ENCODE measurements around the gene MOK.
"Not testable (repeated sequence)": the region's sequence is repeated elsewhere in the genome, so short reads cannot be mapped to it uniquely, and the experiment has no call there.

The MOK gene

GRCh38 chr14:102317564-102318248 lies 12.7 kb upstream of the MOK start:
- H3K4me1 Mint-ChIP-seq, result peaks cover 29% of the 10 kb centered on the region
- peak overlapping the region; percentile 100 for H3K27ac Mint-ChIP-seq
- ATAC-seq (ENCODE audit: low read depth), result no peak
- no peaks in the 10 kb centered on the region for H3K9me3 Mint-ChIP-seq
- no peaks in the 10 kb centered on the region for H3K36me3 Mint-ChIP-seq
- DNase-seq (ENCODE audit: low spot score in 2 of 2), result no peak
- H3K4me3 Mint-ChIP-seq, result peak overlapping the region; percentile 95
- no peaks in the 10 kb centered on the region for H3K27me3 Mint-ChIP-seq

DNA sequence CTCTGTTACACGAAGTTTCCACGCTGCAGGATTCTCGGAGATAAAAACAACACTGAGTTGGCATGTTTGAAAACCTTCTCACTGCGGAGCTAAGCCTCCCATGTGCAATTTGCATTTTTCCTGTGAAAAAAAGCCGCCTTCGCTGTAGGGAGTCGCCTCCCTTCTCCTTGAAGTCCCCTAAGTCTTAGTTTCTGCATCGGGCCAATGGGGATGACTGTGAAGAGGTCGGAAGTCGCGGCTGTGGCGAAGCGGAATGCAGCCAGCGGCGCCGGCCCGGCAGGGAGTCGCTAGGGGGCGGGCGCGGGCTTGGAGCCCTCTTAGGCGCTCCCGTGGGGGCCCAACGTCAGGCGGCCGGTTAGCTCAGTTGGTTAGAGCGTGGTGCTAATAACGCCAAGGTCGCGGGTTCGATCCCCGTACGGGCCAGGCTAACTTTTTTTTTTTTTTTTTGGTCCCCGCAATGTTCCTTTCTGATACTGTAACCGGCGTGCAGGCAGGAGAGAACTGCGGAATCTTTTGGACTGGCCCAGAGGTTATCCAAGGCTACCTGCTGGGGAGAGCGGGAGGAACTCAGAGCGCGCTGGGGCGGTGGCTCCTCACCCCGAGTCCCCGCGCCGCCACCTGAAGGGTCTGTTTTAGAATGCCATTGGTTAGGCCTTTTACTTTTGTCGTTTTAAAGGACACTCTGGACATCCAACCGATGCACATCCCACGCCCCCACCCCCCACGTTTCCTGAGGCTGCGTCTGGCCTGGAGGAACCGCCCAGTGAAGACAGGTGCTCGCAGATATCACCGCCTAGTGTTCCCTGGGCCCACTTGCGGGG lies 12.0 kb upstream of the MOK start:
- H3K27ac Mint-ChIP-seq, result peak overlapping the region; percentile 100
- ATAC-seq (ENCODE audit: low read depth) (peak; percentile 61), DNase-seq (ENCODE audit: low spot score in 2 of 2) (peak; percentile 99 to 100)
- no peaks in the 10 kb centered on the region for H3K9me3 Mint-ChIP-seq
- peak overlapping the region; percentile 95 for H3K4me3 Mint-ChIP-seq
- H3K36me3 Mint-ChIP-seq, result no peaks in the 10 kb centered on the region
- peaks cover 29% of the 10 kb centered on the region for H3K4me1 Mint-ChIP-seq
- H3K27me3 Mint-ChIP-seq, result no peaks in the 10 kb centered on the region

GRCh38 chr14:102316338-102316742 lies 11.4 kb upstream of the MOK start:
- Mint-ChIP-seq H3K27ac (peak overlapping the region; percentile 100), H3K36me3 (no peaks in the 10 kb centered on the region), H3K27me3 (no peaks in the 10 kb centered on the region), H3K4me3 (peak overlapping the region; percentile 95), H3K9me3 (no peaks in the 10 kb centered on the region), H3K4me1 (peaks cover 26% of the 10 kb centered on the region)
- no peak for ATAC-seq (ENCODE audit: low read depth)
- no peak for DNase-seq (ENCODE audit: low spot score in 2 of 2)

GRCh38 chr14:102315121-102315520 lies 10.2 kb upstream of the MOK start:
- Mint-ChIP-seq H3K27ac (no peak overlapping the region), H3K36me3 (no peaks in the 10 kb centered on the region), H3K27me3 (no peaks in the 10 kb centered on the region), H3K4me3 (peak overlapping the region; percentile 93), H3K4me1 (peaks cover 23% of the 10 kb centered on the region), H3K9me3 (no peaks in the 10 kb centered on the region)
- ATAC-seq (ENCODE audit: low read depth) (no peak), DNase-seq (ENCODE audit: low spot score in 2 of 2) (no peak)

- ATAC-seq (ENCODE audit: low read depth) (peak; percentile 65), DNase-seq (ENCODE audit: low spot score in 2 of 2) (peak; percentile 81 to 87)
- peak overlapping the region; percentile 93 for H3K4me3 Mint-ChIP-seq
- H3K36me3 Mint-ChIP-seq, result no peaks in the 10 kb centered on the region
- peaks cover 23% of the 10 kb centered on the region for H3K4me1 Mint-ChIP-seq
- no peaks in the 10 kb centered on the region for H3K9me3 Mint-ChIP-seq
- H3K27me3 Mint-ChIP-seq, result no peaks in the 10 kb centered on the region
- peak overlapping the region; percentile 12 for H3K27ac Mint-ChIP-seq
These were observed 9.5 kb upstream of the MOK start for GRCh38 chr14:102314242-102315011.

DNA sequence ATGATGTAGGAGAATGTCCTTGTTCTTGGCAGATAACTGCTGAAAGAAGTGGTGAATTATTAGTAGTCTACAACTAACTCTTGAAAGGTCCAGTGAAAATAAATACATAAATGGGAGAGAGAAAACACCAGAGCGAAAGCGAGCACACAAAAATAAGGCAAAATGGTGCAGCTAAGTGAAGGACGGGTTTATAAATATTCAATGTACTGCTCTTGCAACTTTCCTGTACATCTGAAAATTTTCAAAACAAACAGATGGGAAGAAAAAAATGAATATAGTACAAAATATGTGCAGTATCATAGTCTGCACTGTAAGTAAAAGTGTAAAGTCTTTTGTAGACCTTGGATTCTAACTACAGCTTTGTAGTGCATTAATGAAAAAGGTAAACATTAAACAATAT lies 1.3 kb downstream of the MOK start:
- no peak for DNase-seq (ENCODE audit: low spot score in 2 of 2)
- Mint-ChIP-seq H3K4me1 (peaks cover 7% of the 10 kb centered on the region), H3K27me3 (no peaks in the 10 kb centered on the region), H3K36me3 (no peaks in the 10 kb centered on the region), H3K27ac (no peak overlapping the region), H3K4me3 (peak overlapping the region; percentile 57), H3K9me3 (no peaks in the 10 kb centered on the region)
- no peak for ATAC-seq (ENCODE audit: low read depth)

- H3K27me3 Mint-ChIP-seq; ATAC-seq (ENCODE audit: low read depth); H3K36me3 Mint-ChIP-seq; H3K4me1 Mint-ChIP-seq; DNase-seq (ENCODE audit: low spot score in 2 of 2); H3K27ac Mint-ChIP-seq; H3K4me3 Mint-ChIP-seq; H3K9me3 Mint-ChIP-seq: not testable (repeated sequence)
These were observed 6.5 kb downstream of the MOK start for GRCh38 chr14:102298303-102299070.

DNA sequence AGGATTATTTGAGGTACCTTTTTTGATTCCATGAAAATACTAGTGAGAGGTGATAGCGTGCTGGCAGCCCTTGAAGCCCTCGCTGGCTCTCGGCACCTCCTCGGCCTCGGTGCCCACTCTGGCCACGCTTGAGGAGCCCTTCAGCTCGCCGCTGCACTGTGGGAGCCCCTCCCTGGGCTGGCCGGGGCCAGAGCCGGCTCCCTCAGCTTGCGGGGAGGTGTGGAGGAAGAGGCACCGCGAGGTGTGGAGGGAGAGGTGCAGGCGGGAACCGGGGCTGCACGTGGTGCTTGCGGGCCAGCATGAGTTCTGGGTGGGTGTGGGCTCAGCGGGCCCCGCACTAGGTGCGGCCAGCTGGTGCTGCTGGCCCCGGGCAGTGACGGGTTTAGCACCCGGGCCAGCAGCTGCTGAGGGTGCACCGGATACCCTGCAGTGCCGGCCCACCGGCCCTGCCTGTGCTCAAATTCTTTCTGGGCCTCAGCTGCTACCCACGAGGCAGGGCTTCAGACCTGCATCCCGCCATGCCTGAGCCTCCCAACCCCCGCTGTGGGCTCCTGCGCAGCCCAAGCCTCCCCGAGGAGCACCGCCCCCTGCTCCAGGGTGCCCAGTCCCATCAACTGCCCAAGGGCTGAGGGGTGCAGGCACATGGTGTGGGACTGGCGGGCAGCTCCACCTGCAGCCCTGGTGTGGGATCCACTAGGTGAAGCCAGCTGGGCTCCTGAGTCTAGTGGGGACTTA lies 7.4 kb downstream of the MOK start:
- no peak overlapping the region for H3K27ac Mint-ChIP-seq
- H3K9me3 Mint-ChIP-seq, result no peaks in the 10 kb centered on the region
- no peaks in the 10 kb centered on the region for H3K4me1 Mint-ChIP-seq
- no peak for ATAC-seq (ENCODE audit: low read depth)
- peaks cover 2% of the 10 kb centered on the region for H3K27me3 Mint-ChIP-seq
- no peak for DNase-seq (ENCODE audit: low spot score in 2 of 2)
- H3K36me3 Mint-ChIP-seq, result no peaks in the 10 kb centered on the region
- no peak overlapping the region for H3K4me3 Mint-ChIP-seq

DNA sequence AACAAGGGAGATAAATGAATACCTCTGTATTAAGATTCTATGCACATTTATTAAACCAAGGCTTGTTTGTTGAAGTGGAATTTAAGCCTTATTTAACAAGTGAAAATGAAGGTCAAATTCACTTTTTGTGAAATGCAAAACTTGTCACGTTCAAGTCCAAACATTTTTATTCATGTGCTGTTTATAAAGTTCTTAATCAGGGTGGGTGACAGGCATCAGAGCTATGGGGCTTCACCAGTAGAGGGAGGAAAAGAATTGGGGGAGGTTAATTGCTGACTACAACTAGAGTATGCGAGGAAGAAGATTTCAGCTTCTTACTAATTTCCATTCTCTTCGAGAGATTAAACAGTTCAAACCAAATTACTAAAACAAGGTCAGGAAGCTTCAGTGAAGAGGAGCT lies 9.7 kb downstream of the MOK start:
- Mint-ChIP-seq H3K36me3 (no peaks in the 10 kb centered on the region), H3K27ac (no peak overlapping the region), H3K4me1 (no peaks in the 10 kb centered on the region), H3K27me3 (peaks cover 2% of the 10 kb centered on the region), H3K9me3 (no peaks in the 10 kb centered on the region), H3K4me3 (no peak overlapping the region)
- no peak for DNase-seq (ENCODE audit: low spot score in 2 of 2)
- no peak for ATAC-seq (ENCODE audit: low read depth)

GRCh38 chr14:102293781-102294180 lies 11.2 kb downstream of the MOK start:
- DNase-seq (ENCODE audit: low spot score in 2 of 2), result no peak
- H3K36me3 Mint-ChIP-seq, result no peaks in the 10 kb centered on the region
- no peak for ATAC-seq (ENCODE audit: low read depth)

GRCh38 chr14:102292441-102292840 lies 12.5 kb downstream of the MOK start:
- H3K4me3 Mint-ChIP-seq, result no peak overlapping the region
- no peaks in the 10 kb centered on the region for H3K4me1 Mint-ChIP-seq
- peaks cover 2% of the 10 kb centered on the region for H3K27me3 Mint-ChIP-seq
- H3K36me3 Mint-ChIP-seq, result no peaks in the 10 kb centered on the region
- no peak overlapping the region for H3K27ac Mint-ChIP-seq
- H3K9me3 Mint-ChIP-seq, result peaks cover 2% of the 10 kb centered on the region
- no peak for ATAC-seq (ENCODE audit: low read depth)
- no peak for DNase-seq (ENCODE audit: low spot score in 2 of 2)

More at GRCh38 chr14:102293781-102294180, 11.2 kb downstream of the MOK start:
- no peak overlapping the region for H3K27ac Mint-ChIP-seq
- H3K9me3 Mint-ChIP-seq, result no peaks in the 10 kb centered on the region
- H3K4me3 Mint-ChIP-seq, result no peak overlapping the region
- H3K4me1 Mint-ChIP-seq, result no peaks in the 10 kb centered on the region
- peaks cover 2% of the 10 kb centered on the region for H3K27me3 Mint-ChIP-seq

DNA sequence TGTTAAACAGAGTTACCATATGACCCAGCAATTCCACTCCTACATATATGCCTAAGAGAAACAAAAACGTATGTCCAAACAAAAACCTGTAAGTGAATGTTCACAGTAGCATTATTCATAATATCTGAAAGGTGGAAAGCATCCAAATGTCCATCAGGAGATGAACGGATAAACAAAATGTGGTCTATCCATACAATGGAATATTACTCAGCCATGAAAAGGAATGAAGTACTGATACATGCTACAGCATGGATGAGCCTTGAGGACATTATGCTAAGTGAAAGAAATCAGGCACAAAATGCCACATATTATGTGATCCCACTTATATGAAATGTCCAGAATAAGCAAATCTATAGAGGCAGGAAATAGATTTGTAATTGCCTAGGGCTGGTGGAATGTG lies 16.8 kb downstream of the MOK start:
- Mint-ChIP-seq H3K27me3 (no peaks in the 10 kb centered on the region), H3K27ac (no peak overlapping the region), H3K4me3 (no peak overlapping the region), H3K36me3 (no peaks in the 10 kb centered on the region), H3K4me1 (no peaks in the 10 kb centered on the region), H3K9me3 (peaks cover 2% of the 10 kb centered on the region)
- DNase-seq (ENCODE audit: low spot score in 2 of 2) (no peak), ATAC-seq (ENCODE audit: low read depth) (no peak)

GRCh38 chr14:102285106-102285505 lies 19.9 kb downstream of the MOK start:
- H3K36me3 Mint-ChIP-seq, result no peaks in the 10 kb centered on the region
- no peak overlapping the region for H3K4me3 Mint-ChIP-seq
- no peak overlapping the region for H3K27ac Mint-ChIP-seq
- no peaks in the 10 kb centered on the region for H3K27me3 Mint-ChIP-seq
- H3K4me1 Mint-ChIP-seq, result no peaks in the 10 kb centered on the region
- H3K9me3 Mint-ChIP-seq, result peaks cover 2% of the 10 kb centered on the region
- ATAC-seq (ENCODE audit: low read depth), result no peak
- no peak for DNase-seq (ENCODE audit: low spot score in 2 of 2)

Measured in memory B cell (primary cell).